ENCODE results near the gene PLPPR4.

GRCh38 chr1:99358770-99359169 lies 94.5 kb downstream of the PLPPR4 start:
- TF ChIP-seq POLR2AphosphoS5 (IDR thresholded peaks at IDR 0.05; ENCODE audit: low read depth, low read length) = no peak
- TF ChIP-seq REST (IDR thresholded peaks at IDR 0.05; ENCODE audit: insufficient read depth in 1 of 2, low read depth in 2 of 2, low read length in 2 of 2) = no peak
- no peak for TF ChIP-seq SIN3A (IDR thresholded peaks at IDR 0.05; ENCODE audit: borderline replicate concordance, insufficient read depth, low read length)
- no peak for TF ChIP-seq FOXP2 (optimal IDR thresholded peaks at IDR 0.05; ENCODE audit: borderline replicate concordance, extremely low read depth, extremely low read length, insufficient read depth)
